ENCODE results near the gene ANGPTL5.

Gene ANGPTL5

GRCh38 chr11:101945448-101945847, 29.1 kb upstream of the ANGPTL5 start:
- H3K27me3 ChIP-seq: no peaks in the 10 kb centered on the region
- no peak overlapping the region for H3K4me3 ChIP-seq (ENCODE audit: low read depth, low read length)
- TF ChIP-seq, protein P1, sequence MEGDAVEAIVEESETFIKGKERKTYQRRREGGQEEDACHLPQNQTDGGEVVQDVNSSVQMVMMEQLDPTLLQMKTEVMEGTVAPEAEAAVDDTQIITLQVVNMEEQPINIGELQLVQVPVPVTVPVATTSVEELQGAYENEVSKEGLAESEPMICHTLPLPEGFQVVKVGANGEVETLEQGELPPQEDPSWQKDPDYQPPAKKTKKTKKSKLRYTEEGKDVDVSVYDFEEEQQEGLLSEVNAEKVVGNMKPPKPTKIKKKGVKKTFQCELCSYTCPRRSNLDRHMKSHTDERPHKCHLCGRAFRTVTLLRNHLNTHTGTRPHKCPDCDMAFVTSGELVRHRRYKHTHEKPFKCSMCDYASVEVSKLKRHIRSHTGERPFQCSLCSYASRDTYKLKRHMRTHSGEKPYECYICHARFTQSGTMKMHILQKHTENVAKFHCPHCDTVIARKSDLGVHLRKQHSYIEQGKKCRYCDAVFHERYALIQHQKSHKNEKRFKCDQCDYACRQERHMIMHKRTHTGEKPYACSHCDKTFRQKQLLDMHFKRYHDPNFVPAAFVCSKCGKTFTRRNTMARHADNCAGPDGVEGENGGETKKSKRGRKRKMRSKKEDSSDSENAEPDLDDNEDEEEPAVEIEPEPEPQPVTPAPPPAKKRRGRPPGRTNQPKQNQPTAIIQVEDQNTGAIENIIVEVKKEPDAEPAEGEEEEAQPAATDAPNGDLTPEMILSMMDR (IDR thresholded peaks at IDR 0.05; ENCODE audit: low read depth, low read length): no peak
- H3K36me3 ChIP-seq: no peaks in the 10 kb centered on the region; the same call in 1 of the 2 replicates
- DNase-seq: no peak
- H3K9me3 ChIP-seq: no peaks in the 10 kb centered on the region
- H3K4me1 ChIP-seq: no peaks in the 10 kb centered on the region

DNA sequence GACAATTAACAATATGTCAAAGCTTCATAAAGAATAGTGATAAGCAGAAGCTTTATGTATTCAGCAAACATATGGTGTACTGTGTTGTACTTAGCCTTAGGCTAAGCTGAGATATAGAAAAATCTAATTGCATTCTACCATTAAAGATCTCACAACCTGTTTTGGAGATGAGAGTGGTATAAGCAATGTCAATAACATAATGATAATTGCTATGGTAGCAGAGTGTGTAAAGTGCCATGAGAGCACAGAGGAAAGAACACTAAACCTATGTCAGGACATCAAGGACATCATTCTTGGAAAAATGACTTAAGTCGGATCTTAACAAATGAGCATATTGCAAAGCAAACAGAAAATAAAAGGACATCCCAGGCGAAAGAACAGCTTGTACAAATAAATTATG, 28.6 kb upstream of the ANGPTL5 start:
- Histone ChIP-seq H3K9me3 (no peaks in the 10 kb centered on the region), H3K27me3 (no peaks in the 10 kb centered on the region), H3K36me3 (no peaks in the 10 kb centered on the region; the same call in 1 of the 2 replicates), H3K4me1 (no peaks in the 10 kb centered on the region), H3K4me3 (ENCODE audit: low read depth, low read length) (no peak overlapping the region)
- TF ChIP-seq, protein P1 (IDR thresholded peaks at IDR 0.05; ENCODE audit: low read depth, low read length): no peak
- no peak for DNase-seq

DNA sequence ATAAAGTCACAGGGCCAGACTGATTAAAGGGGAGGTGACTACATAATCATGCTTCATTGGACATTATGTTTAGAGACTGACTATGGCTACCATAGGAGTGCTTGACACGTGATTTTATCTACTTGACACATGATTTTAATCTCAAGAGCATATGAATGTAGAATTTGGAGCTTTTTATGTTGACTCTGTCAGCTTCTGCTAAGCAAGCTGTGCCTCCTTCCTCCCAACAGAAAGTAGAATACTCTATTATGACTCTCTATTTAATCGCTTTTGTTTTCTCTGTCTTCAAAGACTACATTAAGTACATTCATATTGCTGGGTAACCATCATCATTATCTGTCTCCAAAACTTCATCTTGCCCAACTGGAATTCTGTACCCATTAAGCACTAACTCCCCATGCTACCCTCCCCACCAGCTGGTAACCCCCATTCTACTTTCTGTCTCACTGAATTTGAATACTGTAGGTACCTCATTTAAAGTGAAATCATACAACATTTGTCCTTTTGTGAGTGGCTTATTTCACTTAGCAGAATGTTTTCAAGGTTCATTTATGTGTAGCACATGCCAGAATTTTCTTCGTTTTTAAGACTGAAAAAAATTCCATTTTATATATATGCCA, 24.7 kb upstream of the ANGPTL5 start:
- no peaks in the 10 kb centered on the region for H3K9me3 ChIP-seq
- no peaks in the 10 kb centered on the region; the same call in 1 of the 2 replicates for H3K36me3 ChIP-seq
- H3K4me1 ChIP-seq: no peaks in the 10 kb centered on the region; the same call in 1 of the 2 replicates
- H3K27me3 ChIP-seq: no peaks in the 10 kb centered on the region
- H3K4me3 ChIP-seq (ENCODE audit: low read depth, low read length): no peak overlapping the region
- TF ChIP-seq, protein P1 (IDR thresholded peaks at IDR 0.05; ENCODE audit: low read depth, low read length): no peak
- DNase-seq: no peak

GRCh38 chr11:101931692-101932091, 15.4 kb upstream of the ANGPTL5 start:
- H3K27me3 ChIP-seq: no peaks in the 10 kb centered on the region
- no peaks in the 10 kb centered on the region for H3K36me3 ChIP-seq
- TF ChIP-seq, protein P1 (IDR thresholded peaks at IDR 0.05; ENCODE audit: low read depth, low read length): no peak
- H3K9me3 ChIP-seq: peaks cover 3% of the 10 kb centered on the region; the same call in 1 of the 2 replicates
- peaks cover 4% of the 10 kb centered on the region; the same call in 1 of the 2 replicates for H3K4me1 ChIP-seq
- H3K4me3 ChIP-seq (ENCODE audit: low read depth, low read length): no peak overlapping the region
- no peak for DNase-seq

DNA sequence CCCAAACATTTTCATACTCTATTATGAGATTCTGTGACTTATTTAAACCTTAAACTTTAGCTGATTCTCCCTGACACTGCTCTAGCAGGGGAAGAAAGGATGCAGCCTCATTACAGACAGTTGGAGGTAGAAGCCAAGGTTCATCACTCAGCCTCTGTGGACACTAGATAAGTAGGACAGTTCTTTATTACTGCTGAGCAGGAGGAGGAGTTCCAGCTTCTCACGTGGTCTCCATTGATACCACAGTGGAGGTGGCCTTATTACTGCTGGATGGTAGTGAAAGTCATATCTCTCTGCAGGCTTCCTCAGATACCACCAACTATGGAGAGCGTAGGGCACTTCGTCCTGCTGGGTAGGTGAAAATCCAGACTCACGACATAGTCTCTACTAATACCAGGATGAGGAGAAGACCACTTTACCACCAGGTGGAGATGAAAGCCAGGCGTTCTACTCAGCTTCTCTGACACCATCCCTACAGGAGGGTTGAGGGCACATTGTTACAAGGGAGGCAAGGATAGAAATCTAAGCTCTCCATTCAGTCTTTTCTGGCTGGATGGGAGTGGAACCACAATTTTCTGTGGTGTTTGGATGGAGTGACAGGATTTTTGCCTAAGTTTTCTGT, 13.1 kb upstream of the ANGPTL5 start:
- Histone ChIP-seq H3K36me3 (no peaks in the 10 kb centered on the region), H3K9me3 (peaks cover 3% of the 10 kb centered on the region; the same call in 1 of the 2 replicates), H3K4me1 (no peaks in the 10 kb centered on the region)

More for the DNA sequence above, 13.1 kb upstream of the ANGPTL5 start:
- DNase-seq: no peak
- H3K4me3 ChIP-seq (ENCODE audit: low read depth, low read length): no peak overlapping the region
- no peaks in the 10 kb centered on the region for H3K27me3 ChIP-seq
- TF ChIP-seq, protein P1 (IDR thresholded peaks at IDR 0.05; ENCODE audit: low read depth, low read length): no peak
